Fibroblast of lung (primary cell): ENCODE data around the gene GALP. TPM values are rescaled to one million over a fixed set of nuclear protein-coding genes. Genes with fewer than 3 reads are reported as not detected.

Experiments
- DNase-seq, 2 donors: peaks; one replicate each; pipeline versions ENCODE4 v3.0.0 to v3.0.0-alpha.2; 2010; ENCODE audit warnings: low read depth in 2 of 2
- H2AFZ ChIP-seq: 2 replicates; pipeline ENCODE4 v1.5.1; 2012; ENCODE audit warnings: low read length, control low read depth, inconsistent platforms
- H3K27ac ChIP-seq: 2 replicates; pipeline ENCODE4 v1.5.1; 2011; ENCODE audit warnings: low read length, control low read depth; ENCODE audit not compliant: insufficient read depth
- H3K27me3 ChIP-seq: 2 replicates; pipeline ENCODE4 v1.5.1; 2011; ENCODE audit warnings: mild to moderate bottlenecking, low read length; ENCODE audit not compliant: control insufficient read depth, insufficient read depth
- H3K36me3 ChIP-seq: 2 replicates; pipeline ENCODE4 v1.5.1; 2011; ENCODE audit warnings: low read length; ENCODE audit not compliant: control insufficient read depth, insufficient read depth
- H3K4me1 ChIP-seq: 2 replicates; pipeline ENCODE4 v1.5.1; 2011; ENCODE audit warnings: low read length; ENCODE audit not compliant: control insufficient read depth, insufficient read depth; ENCODE audit errors: extremely low read depth
- H3K4me2 ChIP-seq: 2 replicates; pipeline ENCODE4 v1.5.1; 2011; ENCODE audit warnings: low read length, control low read depth; ENCODE audit not compliant: insufficient read depth; ENCODE audit errors: extremely low read depth
- H3K4me3 ChIP-seq, 4 experiments: fragments of 200-600 bp in 1 of 4; sonication (generic) in 1 of 4; replicated peaks in 1 of 4; 2 replicates each; pipeline ENCODE4 v1.5.1; 2011 to 2016; ENCODE audit warnings: low read length in 4 of 4, low read depth in 3 of 4, mild to moderate bottlenecking in 3 of 4, control low read depth in 2 of 4, inconsistent platforms in 1 of 4, mixed read lengths in 1 of 4; ENCODE audit not compliant: insufficient read depth in 1 of 4; ENCODE audit errors: control extremely low read depth in 1 of 4
- H3K79me2 ChIP-seq: 2 replicates; pipeline ENCODE4 v1.5.1; 2012; ENCODE audit warnings: mild to moderate bottlenecking, low read length, inconsistent platforms; ENCODE audit not compliant: control insufficient read depth, insufficient read depth
- H3K9ac ChIP-seq: 2 replicates; pipeline ENCODE4 v1.5.1; 2011; ENCODE audit warnings: mild to moderate bottlenecking, low read length, control low read depth; ENCODE audit not compliant: insufficient read depth
- H3K9me3 ChIP-seq: 2 replicates; pipeline ENCODE4 v1.5.1; 2012; ENCODE audit warnings: low read depth, low read length; ENCODE audit not compliant: control insufficient read depth, insufficient read depth
- H4K20me1 ChIP-seq: 2 replicates; pipeline ENCODE4 v1.5.1; 2011; ENCODE audit warnings: low read length; ENCODE audit not compliant: control insufficient read depth, insufficient read depth; ENCODE audit errors: extremely low read depth
- CTCF ChIP-seq, 2 donors: IDR thresholded peaks in 1 of 2; conservative IDR thresholded peaks in 1 of 2; 1 replicate in 1 of 2; 2 replicates in 1 of 2; pipeline ENCODE4 v1.5.1; 2011 to 2012; ENCODE audit warnings: low read length in 2 of 2, control low read depth in 1 of 2, inconsistent platforms in 1 of 2, low read depth in 1 of 2, mild to moderate bottlenecking in 1 of 2
- EZH2 ChIP-seq: IDR thresholded peaks from 2 replicates; pipeline ENCODE4 v1.5.1; 2012; ENCODE audit warnings: low read length, control low read depth, mild to moderate bottlenecking; ENCODE audit errors: missing control alignments
- polyA plus RNA-seq, 2 donors: library from polyadenylated mRNA; depleted of rRNA in 1 of 2; stranded (reverse) in 1 of 2; unstranded in 1 of 2; fragments of >200 nt; gene quantifications; 2 replicates each; pipeline ENCODE4 v1.2.1, GENCODE V29; 2011 to 2012; ENCODE audit warnings: missing spikeins in 1 of 2
- total RNA-seq: library from RNA; depleted of rRNA; stranded (reverse); fragments of >200 nt; gene quantifications from 2 replicates; pipeline ENCODE4 v1.2.1, GENCODE V29; 2014

GALP gene
- total and polyA plus RNA-seq, 2 donors (not counting 1 experiment from before 2014, with no cell fraction given), result not detected

- H3K36me3 ChIP-seq, result no peaks in the 10 kb centered on the region
- no peaks in the 10 kb centered on the region for H3K79me2 ChIP-seq
- no peak for DNase-seq
- H3K9ac ChIP-seq, result no peak overlapping the region
- no peak for TF ChIP-seq EZH2
- TF ChIP-seq CTCF (conservative IDR thresholded peaks at IDR 0.05 in 1 of 2, IDR thresholded peaks at IDR 0.05 in 1 of 2; ENCODE audit: low read depth in 1 of 2, low read length in 2 of 2), result no peak
- no peaks in the 10 kb centered on the region for H3K9me3 ChIP-seq
- no peak overlapping the region for H3K27ac ChIP-seq
- H3K4me1 ChIP-seq, result no peaks in the 10 kb centered on the region
- peaks cover 3% of the 10 kb centered on the region for H3K27me3 ChIP-seq
- H4K20me1 ChIP-seq, result no peaks in the 10 kb centered on the region
- H3K4me2 ChIP-seq, result no peak overlapping the region
- no peak overlapping the region for H2AFZ ChIP-seq
- no peak overlapping the region for H3K4me3 ChIP-seq
Observed at GRCh38 chr19:56176881-56177280, 1.1 kb downstream of the GALP start.

- Histone ChIP-seq H3K9ac (no peak overlapping the region), H3K36me3 (no peaks in the 10 kb centered on the region), H3K4me2 (no peak overlapping the region), H3K79me2 (no peaks in the 10 kb centered on the region), H4K20me1 (no peaks in the 10 kb centered on the region), H2AFZ (no peak overlapping the region), H3K27ac (no peak overlapping the region), H3K9me3 (no peaks in the 10 kb centered on the region), H3K27me3 (peaks cover 3% of the 10 kb centered on the region), H3K4me1 (no peaks in the 10 kb centered on the region), H3K4me3 (no peak overlapping the region)
- TF ChIP-seq CTCF (conservative IDR thresholded peaks at IDR 0.05 in 1 of 2, IDR thresholded peaks at IDR 0.05 in 1 of 2; ENCODE audit: low read depth in 1 of 2, low read length in 2 of 2) (no peak), EZH2 (no peak)
- DNase-seq, result no peak
Observed at GRCh38 chr19:56177564-56178243, 1.9 kb downstream of the GALP start.

GRCh38 chr19:56189785-56190184 lies 14.0 kb downstream of the GALP start:
- no peaks in the 10 kb centered on the region for H3K9me3 ChIP-seq

More at GRCh38 chr19:56189785-56190184, 14.0 kb downstream of the GALP start:
- Histone ChIP-seq H3K36me3 (no peaks in the 10 kb centered on the region), H2AFZ (no peak overlapping the region), H3K9ac (no peak overlapping the region), H3K27me3 (no peaks in the 10 kb centered on the region), H3K4me2 (no peak overlapping the region), H3K4me3 (no peak overlapping the region), H3K27ac (no peak overlapping the region), H3K79me2 (no peaks in the 10 kb centered on the region), H4K20me1 (no peaks in the 10 kb centered on the region), H3K4me1 (no peaks in the 10 kb centered on the region)
- DNase-seq, result no peak
- TF ChIP-seq CTCF (conservative IDR thresholded peaks at IDR 0.05 in 1 of 2, IDR thresholded peaks at IDR 0.05 in 1 of 2; ENCODE audit: low read depth in 1 of 2, low read length in 2 of 2) (no peak), EZH2 (no peak)
